ENCODE measurements around the gene USP34. TPM values are rescaled to one million over a fixed set of nuclear protein-coding genes. Genes with fewer than 3 reads are reported as not detected.
"Not testable (repeated sequence)": the region's sequence is repeated elsewhere in the genome, so short reads cannot be mapped to it uniquely, and the experiment has no call there.

The USP34 gene
- total RNA-seq, 4 donors from 2014 or later: 124 to 147 (median 135) TPM

DNA sequence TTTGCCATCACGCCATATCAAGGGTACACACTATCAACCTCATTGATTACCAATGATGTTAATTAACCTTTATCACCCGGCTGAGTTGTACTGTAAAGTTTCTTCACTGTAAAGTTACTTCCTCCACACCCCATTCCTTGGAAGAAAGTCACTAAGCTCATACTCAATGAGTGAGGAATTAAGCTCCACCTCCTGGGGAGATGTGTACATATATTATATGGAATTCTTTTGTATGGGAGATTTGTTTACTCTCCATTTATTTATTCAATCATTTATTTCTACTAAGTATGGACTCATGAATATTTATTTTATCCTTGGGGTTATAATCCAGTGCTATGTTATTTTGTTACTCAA lies 252.1 kb downstream of the USP34 start:
- TF ChIP-seq, protein P1, sequence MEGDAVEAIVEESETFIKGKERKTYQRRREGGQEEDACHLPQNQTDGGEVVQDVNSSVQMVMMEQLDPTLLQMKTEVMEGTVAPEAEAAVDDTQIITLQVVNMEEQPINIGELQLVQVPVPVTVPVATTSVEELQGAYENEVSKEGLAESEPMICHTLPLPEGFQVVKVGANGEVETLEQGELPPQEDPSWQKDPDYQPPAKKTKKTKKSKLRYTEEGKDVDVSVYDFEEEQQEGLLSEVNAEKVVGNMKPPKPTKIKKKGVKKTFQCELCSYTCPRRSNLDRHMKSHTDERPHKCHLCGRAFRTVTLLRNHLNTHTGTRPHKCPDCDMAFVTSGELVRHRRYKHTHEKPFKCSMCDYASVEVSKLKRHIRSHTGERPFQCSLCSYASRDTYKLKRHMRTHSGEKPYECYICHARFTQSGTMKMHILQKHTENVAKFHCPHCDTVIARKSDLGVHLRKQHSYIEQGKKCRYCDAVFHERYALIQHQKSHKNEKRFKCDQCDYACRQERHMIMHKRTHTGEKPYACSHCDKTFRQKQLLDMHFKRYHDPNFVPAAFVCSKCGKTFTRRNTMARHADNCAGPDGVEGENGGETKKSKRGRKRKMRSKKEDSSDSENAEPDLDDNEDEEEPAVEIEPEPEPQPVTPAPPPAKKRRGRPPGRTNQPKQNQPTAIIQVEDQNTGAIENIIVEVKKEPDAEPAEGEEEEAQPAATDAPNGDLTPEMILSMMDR (IDR thresholded peaks at IDR 0.05): no peak
- ATAC-seq (ENCODE audit: low FRiP score): no peak
- DNase-seq (ENCODE audit: low spot score): no peak

DNA sequence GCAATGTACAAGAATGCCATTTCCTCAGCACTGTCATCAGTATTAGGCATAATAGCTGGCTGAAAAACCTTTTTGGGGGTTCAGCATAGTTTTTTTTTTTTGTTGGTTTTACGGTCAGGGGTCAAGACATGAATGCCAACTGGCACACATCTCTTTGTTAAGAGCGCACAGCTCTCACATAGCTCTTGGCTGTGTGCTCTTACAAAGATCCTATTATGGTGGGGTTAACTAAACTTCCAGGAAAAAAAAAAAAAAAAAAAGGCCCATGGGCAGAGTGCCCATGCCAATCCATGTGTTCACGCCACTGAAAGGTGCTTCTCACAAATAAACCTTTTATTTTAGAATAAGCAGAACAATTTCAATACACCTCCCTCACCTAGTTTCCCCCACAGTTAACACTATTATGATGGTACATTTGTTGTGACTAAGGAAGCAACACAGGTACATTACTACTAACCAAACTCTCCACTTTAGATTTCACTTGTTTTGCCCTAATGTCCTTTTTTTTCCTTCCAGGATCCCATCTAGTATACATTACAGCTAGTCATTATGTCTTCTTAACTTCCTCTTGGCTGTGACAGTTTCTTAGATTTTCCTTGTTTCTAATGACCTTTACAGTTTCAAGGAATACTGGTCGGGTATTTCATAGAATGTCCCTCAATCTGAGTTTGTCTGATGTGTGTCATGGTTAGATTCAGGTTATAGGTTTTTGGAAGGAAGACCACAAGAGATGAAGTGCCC lies 252.6 kb downstream of the USP34 start:
- TF ChIP-seq, protein P1 (IDR thresholded peaks at IDR 0.05): no peak
- DNase-seq (ENCODE audit: low spot score): no peak

DNA sequence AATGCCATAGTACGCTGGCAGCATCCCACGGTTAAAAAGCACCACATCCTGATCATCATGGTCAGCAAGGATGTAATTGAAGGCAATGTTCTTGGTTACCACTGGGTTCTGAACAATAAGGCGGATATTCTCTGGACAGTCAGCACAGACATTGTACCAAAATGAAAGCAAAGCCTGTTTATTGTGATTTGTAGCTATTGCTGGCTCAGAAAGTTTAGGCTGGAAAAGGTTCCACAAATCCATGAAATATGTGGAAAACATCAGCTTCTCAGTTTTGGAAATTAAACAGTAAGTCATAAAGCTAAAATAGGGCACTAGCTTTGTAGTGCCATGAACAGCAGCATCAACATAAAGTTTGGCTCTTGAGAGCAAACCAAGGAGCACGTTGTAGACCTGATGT lies 256.7 kb downstream of the USP34 start:
- no peak for ATAC-seq (ENCODE audit: low FRiP score)
- TF ChIP-seq, protein P1 (IDR thresholded peaks at IDR 0.05): no peak

More for the DNA sequence above, 252.6 kb downstream of the USP34 start:
- no peak for ATAC-seq (ENCODE audit: low FRiP score)

DNA sequence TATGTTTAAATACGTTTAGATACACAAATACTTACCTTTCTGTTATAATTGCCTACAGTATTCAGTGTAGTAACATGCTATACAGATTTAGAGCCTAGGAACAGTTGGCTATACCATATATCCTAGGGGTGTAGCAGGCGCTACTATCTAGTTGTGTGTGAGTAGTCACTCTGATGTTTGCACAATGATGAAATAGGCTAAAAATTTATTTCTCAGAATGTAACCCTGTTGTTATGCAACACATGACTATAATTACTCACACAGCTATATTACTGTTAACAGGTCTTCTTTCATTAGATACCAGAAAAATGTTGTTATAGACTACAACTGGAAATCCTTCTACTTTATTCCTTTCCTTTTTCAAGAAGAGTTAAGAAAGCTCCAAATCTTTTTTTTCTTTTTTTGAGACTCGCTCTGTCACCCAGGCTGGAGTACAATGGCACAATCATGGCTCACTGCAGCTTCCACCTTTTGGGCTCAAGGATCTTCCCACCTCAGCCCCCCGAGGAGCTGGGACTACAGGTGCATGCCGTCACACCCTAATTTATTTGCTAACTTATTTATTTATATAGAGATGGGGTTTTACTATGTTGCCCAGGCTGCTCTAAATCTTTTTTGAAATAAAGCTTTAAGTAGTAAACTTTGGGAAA lies 260.4 kb downstream of the USP34 start:
- ATAC-seq (ENCODE audit: low FRiP score): peak; percentile 88
- DNase-seq (ENCODE audit: low spot score): no peak
- TF ChIP-seq, protein P1 (IDR thresholded peaks at IDR 0.05): no peak

More for the DNA sequence above, 256.7 kb downstream of the USP34 start:
- no peak for DNase-seq (ENCODE audit: low spot score)

DNA sequence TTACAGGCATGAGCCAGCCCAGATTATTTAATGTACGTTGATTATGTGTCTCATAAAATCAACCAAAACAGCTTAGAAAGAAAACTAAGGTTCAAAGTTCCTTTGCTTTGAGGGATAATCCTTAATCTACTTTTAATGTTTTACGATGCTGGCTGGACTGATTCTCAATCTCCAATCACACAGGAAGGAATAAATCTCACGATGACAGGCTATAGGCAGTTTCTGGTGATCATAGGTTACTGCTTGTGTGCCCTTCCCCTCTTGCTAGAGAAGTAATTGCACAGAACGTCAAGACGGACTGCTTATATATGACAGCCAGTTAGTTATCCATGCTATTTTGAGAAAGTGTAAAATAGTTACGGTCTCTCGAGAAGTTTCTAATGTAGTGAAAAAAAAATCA lies 265.8 kb downstream of the USP34 start:
- DNase-seq (ENCODE audit: low spot score) (no peak), ATAC-seq (ENCODE audit: low FRiP score) (no peak)
- TF ChIP-seq, protein P1 (IDR thresholded peaks at IDR 0.05): no peak

DNA sequence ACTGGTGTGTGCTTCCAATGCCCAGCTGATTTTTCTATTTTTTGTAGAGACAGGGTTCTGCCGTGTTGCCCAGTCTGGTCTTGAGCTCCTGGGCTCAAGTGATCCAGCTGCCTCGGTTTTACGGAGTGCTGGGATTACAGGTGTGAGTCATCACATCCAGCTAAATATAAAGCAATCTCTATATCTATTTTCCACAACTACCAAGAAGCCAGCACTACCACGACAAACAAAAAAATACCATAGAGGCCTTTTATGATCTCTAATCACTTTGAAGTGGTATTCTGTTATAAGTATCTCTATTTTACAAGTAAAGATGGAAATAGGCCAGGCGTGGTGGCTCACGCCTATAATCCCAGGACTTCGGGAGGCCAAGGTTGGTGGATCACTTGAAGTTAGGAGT lies 274.2 kb downstream of the USP34 start:
- ATAC-seq (ENCODE audit: low FRiP score) (no peak), DNase-seq (ENCODE audit: low spot score) (no peak)
- TF ChIP-seq, protein P1 (IDR thresholded peaks at IDR 0.05): no peak

DNA sequence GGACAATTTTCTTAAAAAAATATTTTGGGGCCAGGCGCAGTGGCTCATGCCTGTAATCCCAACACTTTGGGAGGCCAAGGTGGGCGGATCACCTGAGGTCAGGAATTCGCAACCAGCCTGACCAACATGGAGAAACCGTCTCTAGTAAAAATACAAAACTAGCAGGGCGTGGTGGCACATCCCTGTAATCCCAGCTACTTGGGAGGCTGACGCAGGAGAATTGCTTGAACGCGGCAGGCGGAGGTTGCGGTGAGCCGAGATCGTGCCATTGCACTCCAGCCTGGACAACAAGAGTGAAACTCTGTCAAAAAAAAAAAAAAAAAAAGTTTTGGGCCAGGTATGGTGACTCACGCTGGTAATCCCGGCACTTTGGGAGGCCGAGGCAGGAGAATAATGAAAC lies 276.2 kb downstream of the USP34 start:
- DNase-seq (ENCODE audit: low spot score); ATAC-seq (ENCODE audit: low FRiP score): not testable (repeated sequence)
